HG03520 (cell line): ENCODE data around the gene COL23A1.

ENCODE experiments used
- ATAC-seq: cut with Tn5 transposase; IDR thresholded peaks from one replicate; pipeline ENCODE4 v1.9.1; 2021; ENCODE audit warnings: mild to moderate bottlenecking, moderate library complexity; ENCODE audit not compliant: unreplicated experiment

COL23A1 gene

DNA sequence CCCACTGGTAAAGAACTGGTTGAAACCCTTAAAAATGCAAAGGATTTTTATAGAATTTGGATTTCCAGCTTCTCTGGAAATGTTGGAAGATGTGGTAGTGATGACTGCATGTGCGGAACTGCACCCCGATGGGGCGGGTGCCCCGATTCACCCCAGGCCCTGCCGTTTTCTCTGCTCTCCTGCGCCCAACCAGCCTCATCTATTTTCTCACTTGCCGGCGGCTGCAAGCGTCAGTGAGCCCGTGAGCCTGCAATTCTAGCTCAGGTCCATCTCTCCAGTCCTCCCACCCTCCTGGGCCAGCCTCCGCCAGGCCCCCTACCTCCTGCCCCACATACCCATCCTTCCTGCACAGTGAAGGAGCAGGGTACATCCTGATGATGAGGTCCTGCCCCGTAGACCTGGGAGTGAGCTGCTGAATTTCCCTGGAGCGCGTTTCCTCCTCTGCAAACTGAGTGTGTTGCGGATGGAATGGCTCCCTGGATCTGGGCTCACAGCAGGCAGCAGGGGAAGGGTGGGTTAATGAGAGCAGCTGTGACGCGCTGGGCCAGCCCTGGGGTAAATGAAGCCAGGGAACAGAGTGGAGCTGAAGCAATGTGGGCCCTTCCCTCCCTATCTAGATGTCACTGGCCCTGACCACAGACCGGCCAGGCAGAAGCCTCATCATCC, 311.7 kb downstream of the COL23A1 start:
- ATAC-seq = no peak

DNA sequence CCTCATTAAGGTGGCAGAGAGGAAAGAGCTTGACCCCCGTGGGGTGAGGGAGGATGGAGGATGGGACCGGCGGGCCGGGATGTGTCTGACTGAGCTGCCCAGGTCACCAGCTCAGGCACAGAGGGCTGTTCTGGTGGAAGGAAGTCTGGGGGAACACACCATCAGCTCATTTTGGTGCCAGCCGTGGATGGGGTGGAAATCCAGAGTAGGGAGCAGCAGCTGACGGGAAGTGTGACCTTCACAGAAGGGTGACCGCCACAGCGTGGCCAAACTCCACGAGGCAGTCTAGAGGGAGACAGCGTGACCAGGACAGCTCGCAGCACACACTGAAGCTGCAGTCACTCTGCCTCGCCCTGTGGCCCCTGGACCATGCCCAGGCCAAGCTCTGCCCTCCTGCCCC, 312.3 kb downstream of the COL23A1 start:
- no peak for ATAC-seq

DNA sequence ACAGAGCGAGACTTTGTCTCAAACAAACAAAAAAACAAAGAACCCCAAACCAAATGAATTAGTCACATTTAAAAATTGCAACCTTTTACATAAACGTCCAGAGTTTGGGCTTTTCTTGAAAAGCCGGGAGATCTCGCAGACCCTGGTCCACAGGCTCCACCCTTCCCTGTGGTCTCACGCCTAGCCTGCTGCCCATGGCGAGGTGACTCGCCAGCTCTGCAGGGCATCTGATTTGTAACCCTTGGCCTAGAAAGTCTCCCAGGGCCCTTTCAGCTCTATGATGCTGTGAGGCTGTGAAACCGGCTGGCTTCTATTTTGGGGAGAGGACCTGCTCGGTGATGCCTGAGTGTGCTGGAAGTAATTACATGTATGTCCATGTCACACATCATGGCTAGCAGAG, 312.8 kb downstream of the COL23A1 start:
- ATAC-seq = no peak

DNA sequence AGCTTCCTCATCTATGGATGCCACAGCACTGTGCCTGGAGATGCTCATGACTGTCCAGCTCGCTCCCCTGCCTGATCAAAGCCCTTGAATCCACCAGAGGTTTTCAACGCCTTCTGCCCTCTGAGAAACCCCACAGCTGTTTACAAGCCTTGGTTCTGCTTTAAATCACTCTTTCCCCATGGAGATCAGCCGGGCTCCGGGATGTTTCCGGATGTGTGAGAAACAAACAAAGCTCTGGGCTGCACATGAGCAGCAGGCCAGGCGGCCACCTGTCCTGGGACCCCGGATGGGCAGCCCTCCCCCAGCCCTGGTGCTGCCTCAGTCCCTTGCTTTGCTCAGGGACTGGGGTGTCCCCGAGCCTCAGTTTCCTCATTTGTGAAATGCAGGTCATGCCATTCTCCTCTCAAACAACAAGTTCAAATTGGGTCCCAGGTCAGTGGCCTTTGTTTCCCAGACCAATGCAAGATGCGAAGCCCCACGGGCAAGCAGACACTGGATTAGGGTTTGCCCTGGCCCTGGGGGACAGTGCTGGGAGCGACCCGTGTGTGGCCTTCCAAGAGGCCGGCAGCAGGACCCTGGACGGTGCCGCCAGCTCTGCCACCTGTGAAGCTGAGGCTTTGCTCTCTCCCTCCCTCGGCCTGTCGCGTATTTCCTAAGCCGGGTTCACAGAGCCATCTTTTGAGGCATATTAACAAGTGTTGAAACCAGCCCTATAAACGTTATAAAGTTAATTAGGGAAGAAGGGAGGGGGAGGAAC, 315.2 kb downstream of the COL23A1 start:
- ATAC-seq = no peak

DNA sequence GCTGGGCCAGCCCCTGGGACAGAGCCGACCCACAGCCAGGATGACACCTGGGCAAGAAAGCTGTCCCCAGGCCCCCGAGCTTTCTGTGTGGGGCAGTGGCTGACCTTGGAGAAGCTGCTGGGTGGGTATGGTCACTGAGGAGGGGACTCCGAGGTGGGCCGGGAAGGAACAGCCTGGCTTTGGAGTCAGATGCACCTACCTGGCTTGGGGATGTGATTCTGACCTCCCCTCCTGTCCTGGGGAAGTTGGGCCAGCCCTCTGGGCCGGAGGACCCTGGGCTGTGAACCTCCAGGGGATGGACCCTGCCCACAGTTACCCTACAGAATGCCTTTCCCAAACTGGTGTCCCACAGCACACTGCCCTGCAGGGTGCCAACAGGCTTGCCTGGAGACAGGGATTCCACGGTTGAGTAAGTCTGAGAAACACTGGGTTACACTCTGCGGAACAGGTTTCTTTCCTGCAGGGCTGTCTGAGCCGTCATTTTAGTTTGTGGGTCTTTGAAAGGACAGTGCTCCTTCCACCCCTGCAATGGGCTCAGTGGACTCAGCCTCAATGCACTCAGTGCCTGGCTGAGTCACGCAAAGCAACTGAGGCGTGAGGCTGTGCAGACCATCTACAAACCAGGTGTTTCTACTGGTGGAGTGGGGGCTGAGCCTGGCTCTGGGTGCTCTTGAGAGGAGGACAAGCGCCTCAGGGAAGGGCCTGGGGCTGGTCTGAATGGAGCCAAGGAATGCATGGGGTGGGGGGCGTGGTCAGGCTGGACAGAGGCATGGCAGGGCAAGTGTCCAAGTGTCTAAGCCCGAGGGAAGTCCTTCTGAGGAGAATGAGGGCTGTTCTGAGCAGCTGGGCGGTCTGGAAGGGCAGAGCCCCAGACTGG, 316.3 kb downstream of the COL23A1 start:
- no peak for ATAC-seq

DNA sequence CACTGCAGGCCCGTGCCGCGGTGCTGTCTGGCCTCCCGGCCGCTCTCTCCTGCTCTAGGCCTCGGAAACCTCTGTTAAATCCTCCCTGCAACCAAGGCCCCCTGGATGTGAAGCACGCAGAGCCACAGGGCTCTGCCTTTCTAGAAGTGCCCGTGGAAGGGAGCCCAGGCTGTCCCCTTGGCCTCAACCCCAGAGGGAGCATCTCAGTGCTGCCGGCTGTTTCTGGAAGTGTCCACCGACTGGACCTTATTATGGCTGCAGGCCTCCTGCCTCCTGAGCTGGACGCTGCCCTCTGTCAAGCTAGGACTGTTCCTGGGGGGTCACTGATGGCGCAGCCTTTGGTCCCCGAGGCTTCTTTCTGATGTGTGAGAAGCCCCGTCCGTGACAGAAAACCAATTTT, 317.2 kb downstream of the COL23A1 start:
- no peak for ATAC-seq

DNA sequence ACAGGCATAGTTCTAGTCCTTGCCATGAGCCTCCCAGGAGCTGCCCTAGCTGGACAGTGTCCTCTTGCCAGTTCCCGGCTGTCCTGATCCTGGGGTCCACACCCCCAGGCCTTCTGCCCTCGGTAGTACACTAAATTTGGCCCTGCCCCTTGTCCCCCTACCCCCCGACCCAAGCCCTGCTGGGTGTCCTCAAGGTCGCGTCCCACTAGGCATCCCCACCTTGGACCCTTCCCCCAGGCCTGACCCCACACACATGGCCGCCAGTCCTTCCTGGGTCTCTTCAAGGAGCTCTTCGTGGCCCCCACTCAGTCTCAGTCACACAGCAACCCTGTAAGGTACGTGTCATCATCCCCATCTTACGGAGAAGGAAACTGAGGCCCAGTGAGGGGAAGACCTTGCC, 317.6 kb downstream of the COL23A1 start:
- no peak for ATAC-seq

DNA sequence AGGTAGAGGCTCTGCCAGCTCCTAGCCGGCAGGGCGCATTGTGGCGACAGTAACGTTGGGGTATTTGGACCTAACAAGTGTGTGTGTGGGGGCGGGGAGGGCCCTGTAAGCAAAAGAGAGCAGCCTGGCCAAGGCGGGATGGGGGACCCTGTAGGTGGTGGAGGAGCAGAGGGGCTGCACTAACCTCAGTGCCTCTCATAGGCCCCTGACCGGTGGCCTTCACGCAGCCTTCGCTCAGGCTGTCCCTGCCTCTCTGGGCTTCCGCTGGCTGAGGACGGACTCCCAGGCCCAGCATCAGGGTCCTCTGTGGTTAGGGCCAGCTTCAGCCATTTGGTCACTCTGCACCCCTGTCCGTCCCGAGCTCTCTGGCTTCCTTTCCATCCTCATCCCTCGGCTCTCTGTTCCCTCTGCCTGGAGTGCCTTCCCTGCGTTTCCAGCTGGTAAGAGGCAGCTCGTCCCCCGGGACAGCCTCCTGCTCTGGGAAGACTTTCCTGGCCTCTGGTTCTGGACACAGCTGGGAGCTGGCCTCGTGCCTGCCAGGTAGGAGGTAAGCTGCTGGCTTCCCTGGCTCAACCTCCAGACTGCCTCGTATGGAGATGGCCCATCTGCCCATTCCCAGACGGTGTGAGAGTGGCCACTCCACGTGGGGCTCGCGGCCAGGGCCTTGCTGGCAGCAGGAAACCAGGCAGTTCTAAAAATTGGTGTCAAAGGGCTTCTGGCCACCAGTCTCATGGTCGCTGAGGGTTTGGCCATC, 318.3 kb downstream of the COL23A1 start:
- ATAC-seq = no peak

DNA sequence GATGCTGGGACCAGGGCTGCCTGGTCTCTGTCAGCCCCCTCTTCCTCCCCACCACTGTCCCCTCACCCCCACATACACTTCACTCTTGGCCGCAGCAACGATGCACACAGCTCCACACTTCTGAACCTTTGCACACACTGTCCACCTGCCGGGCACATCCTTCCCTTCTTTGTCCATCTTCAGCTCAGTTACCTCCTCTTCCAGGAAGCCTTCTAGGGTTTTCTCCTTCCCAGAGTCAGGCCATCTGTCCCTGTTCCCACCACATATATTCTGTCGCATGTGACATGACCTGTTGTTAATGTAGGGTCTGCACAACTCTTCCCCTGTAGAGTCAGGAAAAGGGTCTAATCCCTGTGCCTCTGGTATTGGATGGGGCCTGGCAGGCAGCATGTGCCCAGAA, 319.0 kb downstream of the COL23A1 start:
- ATAC-seq = no peak

DNA sequence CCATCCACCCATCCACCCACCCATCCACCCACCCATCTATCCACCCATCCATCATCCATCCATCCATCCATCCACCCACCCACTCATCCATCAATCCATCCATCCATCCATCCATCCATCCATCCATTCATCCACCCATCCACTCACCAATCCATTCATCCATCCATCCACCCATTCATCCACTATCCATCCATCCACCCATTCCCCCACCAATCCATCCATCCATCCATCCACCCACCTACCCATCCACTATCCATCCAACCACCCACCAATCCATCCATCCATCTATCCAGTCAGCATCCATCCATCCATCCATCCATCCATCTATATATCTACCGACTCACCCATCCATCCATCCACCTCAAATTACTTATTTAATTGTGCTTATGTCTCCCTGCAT, 320.7 kb downstream of the COL23A1 start:
- no peak for ATAC-seq

DNA sequence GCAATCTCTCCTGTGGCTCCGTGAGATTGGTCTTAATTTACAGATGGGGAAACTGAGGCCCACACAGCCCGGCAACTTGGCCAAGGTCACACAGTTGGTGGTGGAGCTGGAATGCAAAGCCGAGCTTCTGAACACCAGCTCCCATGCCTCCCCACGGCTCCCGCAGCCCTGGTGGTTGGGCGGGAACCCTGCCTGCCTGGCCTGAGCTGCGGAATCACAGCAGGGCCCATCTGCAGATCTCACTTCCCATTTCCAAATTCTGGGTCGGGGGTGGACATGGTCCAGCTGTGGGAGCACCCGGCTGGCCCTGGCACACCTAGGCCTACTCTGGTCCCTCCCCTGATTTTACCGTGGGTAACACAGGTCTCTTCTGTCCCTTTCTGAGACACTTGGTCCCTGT, 322.3 kb downstream of the COL23A1 start:
- no peak for ATAC-seq

DNA sequence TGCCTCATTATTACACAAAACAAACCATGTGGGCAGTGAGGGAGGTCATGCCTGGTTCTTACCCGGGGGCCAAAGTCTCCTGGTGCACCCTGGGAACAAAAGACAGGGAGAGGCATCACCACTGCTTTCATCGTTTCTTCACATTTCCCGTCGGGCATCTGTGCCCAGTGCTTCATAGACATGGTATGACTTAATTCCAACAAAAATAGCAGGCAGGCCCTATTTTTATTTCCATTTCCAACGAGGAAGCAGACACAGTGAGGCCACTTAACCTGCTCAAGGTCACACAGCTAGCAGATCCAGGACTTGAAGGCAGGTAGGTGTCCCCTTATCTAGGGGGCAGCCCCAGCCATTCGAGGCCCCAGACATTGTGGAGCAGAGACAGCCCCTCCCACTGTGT, 322.9 kb downstream of the COL23A1 start:
- no peak for ATAC-seq

DNA sequence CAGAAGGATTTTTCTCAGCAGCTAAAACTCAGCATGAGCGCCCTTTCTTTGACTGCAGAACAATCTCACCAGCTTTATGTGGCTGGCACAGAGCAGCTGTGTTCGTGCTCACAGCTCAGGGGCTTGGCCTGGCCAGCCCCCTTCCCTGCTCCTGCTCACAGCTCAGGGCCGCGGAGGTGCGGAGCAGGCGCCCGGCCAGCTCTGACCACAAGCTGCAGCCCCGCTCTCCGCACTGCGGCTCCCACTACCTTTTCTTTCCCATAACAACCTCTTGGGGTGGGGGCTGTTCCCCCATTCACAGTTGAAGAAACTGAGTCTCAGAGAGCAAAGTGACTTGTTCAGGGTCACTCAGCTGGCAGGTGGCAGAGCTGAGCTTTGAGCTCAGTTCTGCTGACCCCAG, 323.6 kb downstream of the COL23A1 start:
- no peak for ATAC-seq

DNA sequence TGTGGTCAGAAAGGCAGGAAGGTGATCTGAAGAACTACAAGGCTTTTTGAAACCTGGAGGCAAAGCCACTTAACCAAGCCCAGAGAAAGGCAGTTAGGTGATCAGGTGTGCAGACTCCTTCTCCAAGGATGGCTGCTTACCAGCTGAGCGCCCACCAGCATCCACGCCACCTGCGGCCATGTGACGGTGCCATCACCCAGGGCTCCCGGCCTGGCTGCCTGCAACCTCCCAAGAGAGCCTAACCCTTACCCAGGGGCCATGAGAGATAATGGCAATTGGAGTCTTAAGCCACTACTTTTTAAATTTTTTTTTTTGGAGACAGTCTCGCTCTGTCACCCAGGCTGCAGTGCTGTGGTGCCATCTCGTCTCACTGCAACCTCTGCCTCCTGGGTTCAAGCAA, 324.4 kb downstream of the COL23A1 start:
- ATAC-seq = no peak

DNA sequence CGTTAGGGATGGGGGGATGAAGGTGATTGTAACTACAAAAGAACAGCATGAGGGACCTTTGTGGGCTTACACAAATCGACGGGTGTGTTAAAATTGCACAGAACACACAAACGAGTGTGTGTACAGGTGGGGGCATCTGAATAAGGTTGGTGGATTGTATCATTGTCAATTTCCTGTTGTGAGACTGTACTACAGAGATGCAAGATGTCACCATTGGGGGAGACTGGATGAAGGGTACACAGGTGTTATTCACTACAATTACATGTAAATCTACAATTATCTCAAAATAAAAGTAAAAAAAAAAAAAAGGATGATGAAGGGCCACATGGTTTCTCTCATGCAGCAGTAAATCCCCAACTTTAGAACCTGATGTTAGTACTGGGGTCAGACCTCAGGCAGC, 326.1 kb downstream of the COL23A1 start:
- ATAC-seq = no peak

DNA sequence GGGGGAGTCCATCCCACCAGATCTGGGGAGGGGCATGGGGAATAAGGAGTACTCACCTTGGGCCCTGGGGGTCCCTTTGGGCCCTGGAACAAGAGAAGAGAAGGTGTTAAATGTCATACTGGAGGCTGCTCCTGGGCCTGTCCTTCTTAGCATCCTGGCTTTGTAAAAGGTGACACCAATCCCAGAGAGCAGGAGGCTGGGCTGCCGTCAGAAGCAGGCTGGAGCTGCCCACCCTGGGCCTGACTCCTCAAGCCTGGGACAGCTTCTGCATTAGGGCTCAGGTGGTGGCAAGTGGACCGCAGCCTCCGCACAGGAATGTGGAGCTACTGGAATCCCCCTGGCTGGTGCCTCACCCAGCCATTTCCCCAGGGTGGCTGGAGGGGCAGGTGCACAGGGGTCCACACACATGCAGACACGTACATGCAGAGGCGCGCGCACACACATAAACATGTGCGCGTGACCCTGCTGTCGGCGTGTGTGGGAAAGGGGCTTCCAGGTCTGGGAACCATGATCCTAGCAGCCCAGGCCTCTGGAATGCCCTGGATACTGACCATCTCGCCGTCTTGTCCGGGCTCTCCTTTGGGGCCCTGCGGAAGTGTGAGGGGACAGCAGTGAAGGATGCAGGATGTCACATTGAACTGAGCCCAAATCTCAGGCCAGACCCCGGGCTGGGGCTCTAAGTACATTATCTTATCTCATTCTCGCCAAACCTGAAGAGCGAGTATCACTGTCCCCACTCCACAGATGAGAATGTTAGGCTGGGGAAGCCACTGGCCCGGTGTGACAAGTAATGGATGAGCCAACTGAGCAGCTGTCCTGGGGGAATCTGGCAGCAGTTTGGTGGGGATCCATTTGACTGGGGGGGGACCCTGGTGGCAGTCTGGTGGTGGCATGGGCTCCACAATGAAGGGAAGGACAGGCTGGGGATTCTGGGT, 328.3 kb downstream of the COL23A1 start:
- ATAC-seq = no peak

DNA sequence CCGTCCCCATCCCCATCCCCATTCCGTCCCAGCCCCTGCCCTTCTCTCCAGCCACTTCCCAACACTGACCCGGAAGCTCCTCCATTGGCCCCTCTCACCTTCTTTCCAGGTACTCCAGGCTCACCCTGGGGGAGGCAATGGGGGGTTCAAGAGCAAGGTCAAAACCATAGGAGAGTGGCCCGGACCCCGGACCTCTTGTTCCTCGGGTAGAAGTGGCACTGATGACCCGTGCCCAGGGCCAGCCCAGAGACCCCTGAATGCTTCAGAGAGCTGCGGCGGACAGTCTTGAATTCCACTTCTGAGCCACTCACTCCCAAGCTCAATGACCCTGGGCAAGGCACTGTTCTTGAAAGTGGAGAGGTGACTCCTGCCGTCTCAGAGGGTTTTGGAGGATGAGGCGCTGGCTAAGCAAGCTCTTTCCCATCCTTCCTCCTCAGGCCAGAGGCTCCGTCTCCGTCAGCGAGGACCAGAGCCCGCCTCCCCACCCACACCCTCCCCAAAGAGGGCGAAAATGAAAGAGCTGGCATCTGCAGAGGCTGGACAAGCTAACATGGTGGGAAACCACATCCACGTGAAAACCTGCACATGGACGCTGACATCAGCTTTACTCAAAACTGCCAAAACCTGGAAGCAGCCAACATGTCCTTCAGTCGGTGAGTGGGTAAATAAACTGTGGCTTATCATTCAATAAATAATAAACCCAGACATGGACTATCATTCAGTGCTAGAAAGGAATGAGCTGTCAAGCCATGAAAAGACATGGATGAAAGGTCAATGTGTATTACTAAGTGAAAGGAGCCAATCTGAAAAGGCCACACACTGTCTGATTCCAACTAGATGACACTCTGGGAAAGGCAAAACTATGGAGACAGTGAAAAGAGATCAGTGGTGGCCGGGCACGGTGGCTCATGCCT, 330.3 kb downstream of the COL23A1 start:
- no peak for ATAC-seq

DNA sequence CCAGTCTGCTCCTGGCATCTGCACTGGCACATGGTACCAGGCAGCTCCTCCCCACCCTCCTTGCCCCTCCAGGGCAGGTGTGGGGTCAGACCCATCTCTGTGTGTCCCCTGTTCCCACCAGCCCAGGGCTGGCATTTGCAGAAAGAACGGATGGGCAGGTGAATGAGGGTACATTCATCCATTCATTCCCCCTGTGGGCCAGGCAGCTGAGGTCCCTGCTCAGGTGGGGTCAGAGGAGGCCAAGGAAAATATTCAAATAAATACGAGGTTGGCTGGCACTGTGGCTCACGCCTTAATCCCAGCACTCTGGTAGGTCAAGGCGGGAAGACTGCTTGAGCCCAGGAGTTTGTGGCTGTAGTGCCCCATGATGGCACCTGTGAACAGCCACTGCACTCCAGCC, 332.5 kb downstream of the COL23A1 start:
- no peak for ATAC-seq

DNA sequence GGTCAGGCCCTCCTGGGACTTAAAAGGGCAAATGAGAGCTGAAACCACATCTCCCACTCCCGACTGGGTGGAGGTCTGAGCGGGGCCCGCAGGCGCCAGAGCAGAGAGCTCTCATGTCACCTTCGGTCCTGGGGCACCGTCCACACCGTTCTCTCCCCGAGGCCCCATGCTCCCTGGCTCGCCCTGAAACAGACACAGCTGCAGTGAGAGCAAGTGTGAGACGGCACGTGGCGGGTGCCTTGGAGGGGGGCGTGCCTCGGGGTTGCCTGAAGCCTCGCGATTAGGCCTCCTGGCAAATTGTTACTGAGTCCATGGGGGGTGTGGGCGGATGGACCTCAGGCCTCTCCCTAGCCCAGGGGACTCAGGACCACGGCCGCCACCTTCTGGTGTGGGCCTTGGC, 333.4 kb downstream of the COL23A1 start:
- no peak for ATAC-seq
